Mammary epithelial cell (primary cell): ENCODE results near the gene CASZ1.

Experiments
- EZH2 ChIP-seq: IDR thresholded peaks from 2 replicates; pipeline ENCODE4 v1.6.1; 2012; ENCODE audit warnings: low read length, inconsistent platforms, borderline replicate concordance
- TF ChIP-seq, protein P1 (sequence below), 2 donors: IDR thresholded peaks in 1 of 2; conservative IDR thresholded peaks in 1 of 2; 2 replicates each; pipeline ENCODE4 v1.5.1; 2011 to 2012; ENCODE audit warnings: inconsistent platforms in 2 of 2, low read length in 2 of 2, mild to moderate bottlenecking in 2 of 2, control low read depth in 1 of 2, low read depth in 1 of 2; ENCODE audit not compliant: insufficient read depth in 1 of 2; ENCODE audit errors: extremely low read depth in 1 of 2

- TF ChIP-seq EZH2, result no peak
- TF ChIP-seq, protein P1, sequence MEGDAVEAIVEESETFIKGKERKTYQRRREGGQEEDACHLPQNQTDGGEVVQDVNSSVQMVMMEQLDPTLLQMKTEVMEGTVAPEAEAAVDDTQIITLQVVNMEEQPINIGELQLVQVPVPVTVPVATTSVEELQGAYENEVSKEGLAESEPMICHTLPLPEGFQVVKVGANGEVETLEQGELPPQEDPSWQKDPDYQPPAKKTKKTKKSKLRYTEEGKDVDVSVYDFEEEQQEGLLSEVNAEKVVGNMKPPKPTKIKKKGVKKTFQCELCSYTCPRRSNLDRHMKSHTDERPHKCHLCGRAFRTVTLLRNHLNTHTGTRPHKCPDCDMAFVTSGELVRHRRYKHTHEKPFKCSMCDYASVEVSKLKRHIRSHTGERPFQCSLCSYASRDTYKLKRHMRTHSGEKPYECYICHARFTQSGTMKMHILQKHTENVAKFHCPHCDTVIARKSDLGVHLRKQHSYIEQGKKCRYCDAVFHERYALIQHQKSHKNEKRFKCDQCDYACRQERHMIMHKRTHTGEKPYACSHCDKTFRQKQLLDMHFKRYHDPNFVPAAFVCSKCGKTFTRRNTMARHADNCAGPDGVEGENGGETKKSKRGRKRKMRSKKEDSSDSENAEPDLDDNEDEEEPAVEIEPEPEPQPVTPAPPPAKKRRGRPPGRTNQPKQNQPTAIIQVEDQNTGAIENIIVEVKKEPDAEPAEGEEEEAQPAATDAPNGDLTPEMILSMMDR (conservative IDR thresholded peaks at IDR 0.05 in 1 of 2, IDR thresholded peaks at IDR 0.05 in 1 of 2; ENCODE audit: extremely low read depth in 1 of 2, insufficient read depth in 1 of 2, low read depth in 1 of 2, low read length in 2 of 2), result no peak
Observed at GRCh38 chr1:10777749-10778574, 18.5 kb downstream of the CASZ1 start.
